ENCODE results near the gene MYRIP.

The MYRIP gene

GRCh38 chr3:40254491-40254890 lies 445.1 kb downstream of the MYRIP start:
- H3K27me3 ChIP-seq (ENCODE audit: low read depth, low read length), result no peaks in the 10 kb centered on the region
- no peaks in the 10 kb centered on the region for H3K79me2 ChIP-seq (ENCODE audit: low read length)
- no peak overlapping the region for H3K9ac ChIP-seq (ENCODE audit: low read length)
- peak overlapping the region; percentile 31 for H3K4me2 ChIP-seq (ENCODE audit: low read length)
- no peak overlapping the region for H2AFZ ChIP-seq (ENCODE audit: low read depth, low read length)
- no peaks in the 10 kb centered on the region for H3K36me3 ChIP-seq (replicated peaks; ENCODE audit: low read depth, low read length)
- TF ChIP-seq, protein P1, sequence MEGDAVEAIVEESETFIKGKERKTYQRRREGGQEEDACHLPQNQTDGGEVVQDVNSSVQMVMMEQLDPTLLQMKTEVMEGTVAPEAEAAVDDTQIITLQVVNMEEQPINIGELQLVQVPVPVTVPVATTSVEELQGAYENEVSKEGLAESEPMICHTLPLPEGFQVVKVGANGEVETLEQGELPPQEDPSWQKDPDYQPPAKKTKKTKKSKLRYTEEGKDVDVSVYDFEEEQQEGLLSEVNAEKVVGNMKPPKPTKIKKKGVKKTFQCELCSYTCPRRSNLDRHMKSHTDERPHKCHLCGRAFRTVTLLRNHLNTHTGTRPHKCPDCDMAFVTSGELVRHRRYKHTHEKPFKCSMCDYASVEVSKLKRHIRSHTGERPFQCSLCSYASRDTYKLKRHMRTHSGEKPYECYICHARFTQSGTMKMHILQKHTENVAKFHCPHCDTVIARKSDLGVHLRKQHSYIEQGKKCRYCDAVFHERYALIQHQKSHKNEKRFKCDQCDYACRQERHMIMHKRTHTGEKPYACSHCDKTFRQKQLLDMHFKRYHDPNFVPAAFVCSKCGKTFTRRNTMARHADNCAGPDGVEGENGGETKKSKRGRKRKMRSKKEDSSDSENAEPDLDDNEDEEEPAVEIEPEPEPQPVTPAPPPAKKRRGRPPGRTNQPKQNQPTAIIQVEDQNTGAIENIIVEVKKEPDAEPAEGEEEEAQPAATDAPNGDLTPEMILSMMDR (IDR thresholded peaks at IDR 0.05; ENCODE audit: low read depth, low read length), result no peak
- TF ChIP-seq EZH2phosphoT487 (IDR thresholded peaks at IDR 0.05; ENCODE audit: low read depth), result no peak
- H3K27ac ChIP-seq (ENCODE audit: low read length), result no peak overlapping the region
- H3K4me3 ChIP-seq (ENCODE audit: low read length), result no peak overlapping the region
- H3K4me1 ChIP-seq (ENCODE audit: low read length), result peaks cover 15% of the 10 kb centered on the region
- H3K9me3 ChIP-seq (ENCODE audit: insufficient read depth, low read length), result no peaks in the 10 kb centered on the region
- H4K20me1 ChIP-seq (ENCODE audit: insufficient read depth, low read length), result no peaks in the 10 kb centered on the region

GRCh38 chr3:40254891-40255290 lies 445.5 kb downstream of the MYRIP start:
- Histone ChIP-seq H3K4me2 (ENCODE audit: low read length) (peak overlapping the region; percentile 31), H3K79me2 (ENCODE audit: low read length) (no peaks in the 10 kb centered on the region), H3K9ac (ENCODE audit: low read length) (no peak overlapping the region), H3K36me3 (replicated peaks; ENCODE audit: low read depth, low read length) (no peaks in the 10 kb centered on the region), H3K4me1 (ENCODE audit: low read length) (peaks cover 15% of the 10 kb centered on the region), H2AFZ (ENCODE audit: low read depth, low read length) (no peak overlapping the region), H3K27me3 (ENCODE audit: low read depth, low read length) (no peaks in the 10 kb centered on the region), H4K20me1 (ENCODE audit: insufficient read depth, low read length) (no peaks in the 10 kb centered on the region), H3K4me3 (ENCODE audit: low read length) (no peak overlapping the region), H3K27ac (ENCODE audit: low read length) (no peak overlapping the region), H3K9me3 (ENCODE audit: insufficient read depth, low read length) (no peaks in the 10 kb centered on the region)
- TF ChIP-seq, protein P1 (IDR thresholded peaks at IDR 0.05; ENCODE audit: low read depth, low read length), result no peak
- no peak for TF ChIP-seq EZH2phosphoT487 (IDR thresholded peaks at IDR 0.05; ENCODE audit: low read depth)

DNA sequence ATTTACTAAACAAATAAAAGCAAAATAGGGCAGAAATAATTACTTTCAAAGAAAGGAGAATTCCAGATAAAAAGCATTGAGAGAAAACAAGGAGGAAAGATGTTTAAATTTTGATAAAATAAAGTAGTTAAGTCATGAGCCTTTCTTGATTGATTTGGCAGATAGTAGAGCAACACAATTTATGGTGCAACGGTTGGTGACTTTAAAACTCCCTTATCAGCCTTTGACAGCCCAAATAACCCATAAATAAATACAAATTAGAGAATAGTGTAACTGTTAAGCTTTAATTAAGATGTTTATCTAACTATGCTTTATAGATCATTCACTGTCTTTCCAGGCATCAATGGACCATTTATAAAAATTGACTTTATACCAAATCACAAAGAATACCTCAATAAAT lies 446.1 kb downstream of the MYRIP start:
- no peak overlapping the region for H3K27ac ChIP-seq (ENCODE audit: low read length)
- TF ChIP-seq, protein P1 (IDR thresholded peaks at IDR 0.05; ENCODE audit: low read depth, low read length), result no peak
- H3K9me3 ChIP-seq (ENCODE audit: insufficient read depth, low read length), result no peaks in the 10 kb centered on the region

DNA sequence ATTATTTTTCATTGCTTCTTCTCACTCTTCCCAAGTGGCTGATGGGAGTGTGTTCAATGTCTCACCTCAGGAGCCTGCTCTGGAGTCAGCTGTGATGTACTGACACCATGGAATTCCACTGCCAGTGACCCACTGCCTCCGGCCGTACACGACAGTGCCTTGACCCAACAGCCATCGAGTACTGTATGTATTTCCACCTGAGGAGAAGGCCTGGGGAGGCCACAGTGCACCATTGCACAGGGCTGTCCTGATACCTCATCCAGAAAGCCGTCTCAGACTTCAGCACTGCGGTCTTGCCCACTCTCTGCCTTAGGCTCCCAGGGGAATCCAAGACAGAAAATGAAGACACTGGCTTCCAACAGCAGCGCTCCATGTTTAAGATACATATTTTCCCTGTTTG lies 448.7 kb downstream of the MYRIP start:
- H2AFZ ChIP-seq (ENCODE audit: low read depth, low read length), result no peak overlapping the region
- no peak for TF ChIP-seq EZH2phosphoT487 (IDR thresholded peaks at IDR 0.05; ENCODE audit: low read depth)
- H3K4me1 ChIP-seq (ENCODE audit: low read length), result peaks cover 15% of the 10 kb centered on the region
- H3K4me2 ChIP-seq (ENCODE audit: low read length), result no peak overlapping the region
- H4K20me1 ChIP-seq (ENCODE audit: insufficient read depth, low read length), result no peaks in the 10 kb centered on the region
- H3K27me3 ChIP-seq (ENCODE audit: low read depth, low read length), result no peaks in the 10 kb centered on the region
- H3K9ac ChIP-seq (ENCODE audit: low read length), result no peak overlapping the region
- H3K27ac ChIP-seq (ENCODE audit: low read length), result no peak overlapping the region
- no peak overlapping the region for H3K4me3 ChIP-seq (ENCODE audit: low read length)
- no peaks in the 10 kb centered on the region for H3K36me3 ChIP-seq (replicated peaks; ENCODE audit: low read depth, low read length)
- no peaks in the 10 kb centered on the region for H3K9me3 ChIP-seq (ENCODE audit: insufficient read depth, low read length)
- H3K79me2 ChIP-seq (ENCODE audit: low read length), result no peaks in the 10 kb centered on the region

More for the DNA sequence above, 446.1 kb downstream of the MYRIP start:
- H3K4me3 ChIP-seq (ENCODE audit: low read length), result no peak overlapping the region
- H2AFZ ChIP-seq (ENCODE audit: low read depth, low read length), result no peak overlapping the region
- no peaks in the 10 kb centered on the region for H3K79me2 ChIP-seq (ENCODE audit: low read length)
- H3K4me2 ChIP-seq (ENCODE audit: low read length), result no peak overlapping the region
- H3K27me3 ChIP-seq (ENCODE audit: low read depth, low read length), result no peaks in the 10 kb centered on the region
- no peak overlapping the region for H3K9ac ChIP-seq (ENCODE audit: low read length)
- peaks cover 15% of the 10 kb centered on the region for H3K4me1 ChIP-seq (ENCODE audit: low read length)
- H3K36me3 ChIP-seq (replicated peaks; ENCODE audit: low read depth, low read length), result no peaks in the 10 kb centered on the region
- no peaks in the 10 kb centered on the region for H4K20me1 ChIP-seq (ENCODE audit: insufficient read depth, low read length)

DNA sequence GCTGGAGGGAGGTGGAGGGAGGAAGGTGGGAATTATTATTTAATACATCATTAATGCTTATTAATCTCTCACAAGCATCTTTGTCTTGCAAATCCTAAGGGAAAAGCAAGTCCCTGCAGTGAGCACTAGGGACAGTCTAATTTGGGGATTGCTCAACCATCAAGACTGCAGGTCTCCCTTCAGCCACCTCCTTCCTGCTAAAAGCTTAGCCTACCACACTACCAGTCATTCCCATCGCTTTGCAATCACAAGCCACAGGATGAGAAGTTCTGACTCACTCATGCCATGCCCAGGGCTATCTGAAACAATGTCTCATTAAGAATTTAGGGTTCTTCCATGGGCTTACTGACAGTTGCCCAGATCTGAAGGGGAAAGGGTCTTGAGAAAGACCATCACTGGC lies 449.1 kb downstream of the MYRIP start:
- TF ChIP-seq EZH2phosphoT487 (IDR thresholded peaks at IDR 0.05; ENCODE audit: low read depth), result no peak
- TF ChIP-seq, protein P1 (IDR thresholded peaks at IDR 0.05; ENCODE audit: low read depth, low read length), result no peak
- Histone ChIP-seq H3K79me2 (ENCODE audit: low read length) (no peaks in the 10 kb centered on the region), H3K36me3 (replicated peaks; ENCODE audit: low read depth, low read length) (no peaks in the 10 kb centered on the region), H3K9ac (ENCODE audit: low read length) (no peak overlapping the region), H3K4me3 (ENCODE audit: low read length) (no peak overlapping the region), H3K27me3 (ENCODE audit: low read depth, low read length) (no peaks in the 10 kb centered on the region), H3K27ac (ENCODE audit: low read length) (no peak overlapping the region), H3K9me3 (ENCODE audit: insufficient read depth, low read length) (no peaks in the 10 kb centered on the region), H4K20me1 (ENCODE audit: insufficient read depth, low read length) (no peaks in the 10 kb centered on the region), H3K4me2 (ENCODE audit: low read length) (no peak overlapping the region), H3K4me1 (ENCODE audit: low read length) (peaks cover 15% of the 10 kb centered on the region), H2AFZ (ENCODE audit: low read depth, low read length) (no peak overlapping the region)

Measured in OCI-LY3 (cell line).